ENCODE results near the gene ATF7IP2. TPM values are rescaled to one million over a fixed set of nuclear protein-coding genes. Genes with fewer than 3 reads are reported as not detected.

Gene ATF7IP2
- total and polyA plus RNA-seq, 2 of the 13 experiments (the other 11 are each of a cell fraction or from before 2014, with no cell fraction given): 117 to 217 TPM

DNA sequence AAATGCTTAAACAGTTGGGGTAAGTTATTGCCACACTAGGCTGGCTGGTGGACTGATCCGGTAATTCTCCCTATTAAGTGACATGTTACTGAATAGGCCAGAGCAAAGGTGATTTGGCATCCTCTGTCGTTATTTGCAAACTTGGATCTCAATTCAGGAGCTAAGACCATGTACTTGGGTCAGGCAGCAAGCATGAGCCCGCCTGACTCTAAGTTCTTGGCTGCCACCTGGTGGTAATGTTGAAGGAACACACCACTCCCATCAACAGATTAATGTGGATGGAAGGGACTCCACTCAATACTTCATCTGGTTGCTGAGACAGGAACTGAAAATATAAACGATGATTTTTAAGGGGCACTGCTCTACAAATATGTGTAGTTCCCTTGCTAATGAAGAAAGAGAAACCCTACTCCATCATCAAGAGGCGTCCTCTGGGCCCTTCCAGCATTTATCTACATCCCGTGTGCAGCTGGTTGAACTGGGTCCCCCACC is 123.7 kb downstream of the ATF7IP2 start (continued):
- TF ChIP-seq ZSCAN31 (CRISPR knock-in tag; IDR thresholded peaks at IDR 0.05; ENCODE audit: low read depth) (0 out of 2 replicates have a peak, but pooled peaks have one; percentile 64), ZNF34 (CRISPR knock-in tag; IDR thresholded peaks at IDR 0.05; ENCODE audit: borderline replicate concordance) (no peak), ZNF572 (CRISPR knock-in tag; IDR thresholded peaks at IDR 0.05) (no peak), ZNF841 (CRISPR knock-in tag; IDR thresholded peaks at IDR 0.05; ENCODE audit: borderline replicate concordance) (no peak), MBNL3 (CRISPR knock-in tag; conservative IDR thresholded peaks at IDR 0.05) (no peak), HNF4A (CRISPR knock-in tag; IDR thresholded peaks at IDR 0.05) (peak; percentile 16; the same call in 1 of the 2 replicates), ZNF136 (CRISPR knock-in tag; IDR thresholded peaks at IDR 0.05; ENCODE audit: low read depth) (peak; percentile 91; the same call in 1 of the 2 replicates), SCMH1 (CRISPR knock-in tag; IDR thresholded peaks at IDR 0.05; ENCODE audit: borderline replicate concordance) (no peak), RFX5 (IDR thresholded peaks at IDR 0.05; ENCODE audit: low read depth, low read length) (no peak), ZFP1 (CRISPR knock-in tag; IDR thresholded peaks at IDR 0.05) (0 out of 2 replicates have a peak, but pooled peaks have one; percentile 29), ZNF235 (CRISPR knock-in tag; IDR thresholded peaks at IDR 0.05; ENCODE audit: borderline replicate concordance) (no peak), ZKSCAN5 (CRISPR knock-in tag; IDR thresholded peaks at IDR 0.05) (no peak), ZNF556 (CRISPR knock-in tag; IDR thresholded peaks at IDR 0.05; ENCODE audit: borderline replicate concordance) (no peak), CCAR2 (optimal IDR thresholded peaks at IDR 0.05; ENCODE audit: low read depth, low read length) (no peak), FOXO1 (CRISPR knock-in tag; IDR thresholded peaks at IDR 0.05) (peak; percentile 80), NBN (conservative IDR thresholded peaks at IDR 0.05) (no peak), MXI1 (IDR thresholded peaks at IDR 0.05; ENCODE audit: borderline replicate concordance, low read depth, low read length) (peak; percentile 37; the same call in 1 of the 3 replicates), ZNF264 (CRISPR knock-in tag; IDR thresholded peaks at IDR 0.05) (no peak), ZNF234 (CRISPR knock-in tag; conservative IDR thresholded peaks at IDR 0.05) (no peak), ZSCAN21 (CRISPR knock-in tag; IDR thresholded peaks at IDR 0.05; ENCODE audit: borderline replicate concordance) (no peak), ZSCAN20 (CRISPR knock-in tag; IDR thresholded peaks at IDR 0.05; ENCODE audit: borderline replicate concordance) (no peak), HOXA7 (CRISPR knock-in tag; IDR thresholded peaks at IDR 0.05) (no peak), TBX3 (IDR thresholded peaks at IDR 0.05; ENCODE audit: borderline replicate concordance) (no peak), YY1 (IDR thresholded peaks at IDR 0.05; ENCODE audit: insufficient read depth, insufficient replicate concordance, low read depth, low read length) (no peak), KLF6 (CRISPR knock-in tag; IDR thresholded peaks at IDR 0.05) (no peak), GPN1 (CRISPR knock-in tag; IDR thresholded peaks at IDR 0.05; ENCODE audit: borderline replicate concordance) (no peak)
- TF ChIP-seq, protein P1, sequence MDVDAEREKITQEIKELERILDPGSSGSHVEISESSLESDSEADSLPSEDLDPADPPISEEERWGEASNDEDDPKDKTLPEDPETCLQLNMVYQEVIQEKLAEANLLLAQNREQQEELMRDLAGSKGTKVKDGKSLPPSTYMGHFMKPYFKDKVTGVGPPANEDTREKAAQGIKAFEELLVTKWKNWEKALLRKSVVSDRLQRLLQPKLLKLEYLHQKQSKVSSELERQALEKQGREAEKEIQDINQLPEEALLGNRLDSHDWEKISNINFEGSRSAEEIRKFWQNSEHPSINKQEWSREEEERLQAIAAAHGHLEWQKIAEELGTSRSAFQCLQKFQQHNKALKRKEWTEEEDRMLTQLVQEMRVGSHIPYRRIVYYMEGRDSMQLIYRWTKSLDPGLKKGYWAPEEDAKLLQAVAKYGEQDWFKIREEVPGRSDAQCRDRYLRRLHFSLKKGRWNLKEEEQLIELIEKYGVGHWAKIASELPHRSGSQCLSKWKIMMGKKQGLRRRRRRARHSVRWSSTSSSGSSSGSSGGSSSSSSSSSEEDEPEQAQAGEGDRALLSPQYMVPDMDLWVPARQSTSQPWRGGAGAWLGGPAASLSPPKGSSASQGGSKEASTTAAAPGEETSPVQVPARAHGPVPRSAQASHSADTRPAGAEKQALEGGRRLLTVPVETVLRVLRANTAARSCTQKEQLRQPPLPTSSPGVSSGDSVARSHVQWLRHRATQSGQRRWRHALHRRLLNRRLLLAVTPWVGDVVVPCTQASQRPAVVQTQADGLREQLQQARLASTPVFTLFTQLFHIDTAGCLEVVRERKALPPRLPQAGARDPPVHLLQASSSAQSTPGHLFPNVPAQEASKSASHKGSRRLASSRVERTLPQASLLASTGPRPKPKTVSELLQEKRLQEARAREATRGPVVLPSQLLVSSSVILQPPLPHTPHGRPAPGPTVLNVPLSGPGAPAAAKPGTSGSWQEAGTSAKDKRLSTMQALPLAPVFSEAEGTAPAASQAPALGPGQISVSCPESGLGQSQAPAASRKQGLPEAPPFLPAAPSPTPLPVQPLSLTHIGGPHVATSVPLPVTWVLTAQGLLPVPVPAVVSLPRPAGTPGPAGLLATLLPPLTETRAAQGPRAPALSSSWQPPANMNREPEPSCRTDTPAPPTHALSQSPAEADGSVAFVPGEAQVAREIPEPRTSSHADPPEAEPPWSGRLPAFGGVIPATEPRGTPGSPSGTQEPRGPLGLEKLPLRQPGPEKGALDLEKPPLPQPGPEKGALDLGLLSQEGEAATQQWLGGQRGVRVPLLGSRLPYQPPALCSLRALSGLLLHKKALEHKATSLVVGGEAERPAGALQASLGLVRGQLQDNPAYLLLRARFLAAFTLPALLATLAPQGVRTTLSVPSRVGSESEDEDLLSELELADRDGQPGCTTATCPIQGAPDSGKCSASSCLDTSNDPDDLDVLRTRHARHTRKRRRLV (CRISPR knock-in tag; IDR thresholded peaks at IDR 0.05): no peak
